ENCODE results near the gene DDX1. TPM values are rescaled to one million over a fixed set of nuclear protein-coding genes. Genes with fewer than 3 reads are reported as not detected.
A peak's percentile ranks its signal among the peaks of the same experiment; 100 is the strongest.

The DDX1 gene
- total and polyA plus RNA-seq, 2 of the 4 experiments (the other 2 are of a cell fraction), result 73.6 to 74.9 TPM

GRCh38 chr2:15562354-15563031, 29.2 kb upstream of the DDX1 start:
- ChIA-PET CTCF (interaction anchor here (0.6 to 3.5 kb wide), 2 partner anchors 15 to 92 kb away, joined by 3 to 13 read pairs; no protein-coding TSS in a partner anchor), POLR2A (ENCODE audit: unreplicated experiment) (interaction anchor here (0.6 kb wide), 1 partner anchor 1091 kb away, joined by 11 read pairs; no protein-coding TSS in a partner anchor)
- Histone ChIP-seq H3K4me3 (ENCODE audit: insufficient read depth, low read depth, low read length) (no peak overlapping the region), H2BK20ac (ENCODE audit: low read depth, low read length) (no peak overlapping the region), H3K9ac (ENCODE audit: low read depth, low read length) (no peak overlapping the region), H2BK15ac (ENCODE audit: low read depth, low read length) (no peak overlapping the region), H4K8ac (ENCODE audit: low read depth in 2 of 2, low read length in 2 of 2) (peak overlapping the region; percentile 47 to 83; a peak in 3 of 4 replicates), H2BK120ac (ENCODE audit: low read depth, low read length) (no peak overlapping the region), H2BK5ac (ENCODE audit: low read depth, low read length, poor library complexity, severe bottlenecking) (no peak overlapping the region), H3K56ac (ENCODE audit: extremely low read depth, insufficient read depth, low read length) (no peak overlapping the region), H3K14ac (replicated peaks; ENCODE audit: low read depth, low read length) (no peak overlapping the region), H3K79me1 (ENCODE audit: low read depth in 1 of 2, low read length in 2 of 2) (peaks cover 16 to 17% of the 10 kb centered on the region in 2 experiments), H3K4ac (ENCODE audit: low read depth, low read length) (no peak overlapping the region), H4K91ac (ENCODE audit: insufficient read depth, low read depth, low read length) (no peak overlapping the region), H2AFZ (replicated peaks; ENCODE audit: low read length, poor library complexity) (peak overlapping the region; percentile 40), H4K5ac (ENCODE audit: low read depth, low read length) (no peak overlapping the region), H3K27me3 (ENCODE audit: control insufficient read depth, insufficient read depth, low read length) (no peaks in the 10 kb centered on the region), H3K9me3 (ENCODE audit: control insufficient read depth, insufficient read depth, low read length) (no peaks in the 10 kb centered on the region), H2AK5ac (ENCODE audit: low read depth, low read length) (no peak overlapping the region), H3K9me1 (ENCODE audit: insufficient read depth, low read length) (peaks cover 3% of the 10 kb centered on the region), H3K18ac (ENCODE audit: low read depth, low read length) (no peak overlapping the region), H2AK9ac (replicated peaks; ENCODE audit: low read depth, low read length, poor library complexity) (no peak overlapping the region), H3K4me2 (ENCODE audit: low read depth, low read length) (no peak overlapping the region), H3K27ac (ENCODE audit: insufficient read depth, low read length) (no peak overlapping the region), H3K36me3 (ENCODE audit: control insufficient read depth, insufficient read depth, low read length) (no peaks in the 10 kb centered on the region), H4K20me1 (ENCODE audit: insufficient read depth, low read length) (peaks cover 8% of the 10 kb centered on the region; the same call in 1 of the 2 replicates), H3K23ac (ENCODE audit: low read depth, low read length) (no peak overlapping the region), H3K4me1 (ENCODE audit: control insufficient read depth, insufficient read depth, low read length) (no peaks in the 10 kb centered on the region)
- ATAC-seq (ENCODE audit: low read depth) (no peak), DNase-seq (no peak)
- 100% methylated on average over 1 of the region's 6 CpGs; no CpG with 5 or more reads in 1 of the 2 experiments for WGBS, 2 experiments (ENCODE audit: extremely low coverage in 2 of 2, insufficient read length in 1 of 2)
- intact Hi-C loops (cut with micrococcal nuclease) (loop anchor here (10.0 kb wide), 2 partner anchors 388 to 518 kb away; no protein-coding TSS in a partner anchor), in situ Hi-C loops (cut with MboI; ENCODE audit: low sequenced_read_pairs) (no loop called here), dilution Hi-C loops (cut with HindIII; ENCODE audit: low sequenced_read_pairs, unreplicated experiment) (no loop called here)
- no TSS peak for BruUV-seq (replicated peaks)
- TF ChIP-seq SMC3 (IDR thresholded peaks at IDR 0.05; ENCODE audit: low read depth, low read length), result no peak
- TF ChIP-seq CHD1 (IDR thresholded peaks at IDR 0.05; ENCODE audit: low read depth, low read length), result no peak
- no peak for TF ChIP-seq BHLHE40 (IDR thresholded peaks at IDR 0.05; ENCODE audit: low read depth, low read length)
- TF ChIP-seq NFE2L2 (IDR thresholded peaks at IDR 0.05; ENCODE audit: low read depth, low read length), result no peak
- TF ChIP-seq RFX5 (IDR thresholded peaks at IDR 0.05; ENCODE audit: low read depth, low read length), result no peak
- no peak for TF ChIP-seq MAZ (IDR thresholded peaks at IDR 0.05; ENCODE audit: borderline replicate concordance, low read depth, low read length)
- TF ChIP-seq MXI1 (IDR thresholded peaks at IDR 0.05; ENCODE audit: borderline replicate concordance, low read depth, low read length), result no peak
- no peak for TF ChIP-seq CTCF (conservative IDR thresholded peaks at IDR 0.05; ENCODE audit: low read depth, low read length)
- TF ChIP-seq CEBPB (IDR thresholded peaks at IDR 0.05; ENCODE audit: low read depth, low read length), result no peak
- TF ChIP-seq RCOR1 (IDR thresholded peaks at IDR 0.05; ENCODE audit: insufficient replicate concordance, low read length), result no peak
- TF ChIP-seq USF2 (IDR thresholded peaks at IDR 0.05; ENCODE audit: low read depth, low read length), result no peak
- TF ChIP-seq RAD21 (IDR thresholded peaks at IDR 0.05; ENCODE audit: low read length), result no peak
- no peak for TF ChIP-seq FOS (IDR thresholded peaks at IDR 0.05; ENCODE audit: low read depth, low read length)
- no peak for TF ChIP-seq POLR2A (IDR thresholded peaks at IDR 0.05; ENCODE audit: low read depth, low read length)
- no peak for TF ChIP-seq MAFK (IDR thresholded peaks at IDR 0.05; ENCODE audit: low read depth, low read length)

Measured in IMR-90 (cell line).